ENCODE results near the gene CNTNAP5.
A peak's percentile ranks its signal among the peaks of the same experiment; 100 is the strongest.

The CNTNAP5 gene

GRCh38 chr2:124778076-124778475 is 753.0 kb downstream of the CNTNAP5 start:
- H3K4me3 ChIP-seq (ENCODE audit: low read depth, low read length), result no peak overlapping the region
- TF ChIP-seq CTCF (IDR thresholded peaks at IDR 0.05; ENCODE audit: low read depth, low read length), result no peak
- TF ChIP-seq POLR2A (IDR thresholded peaks at IDR 0.05; ENCODE audit: extremely low read depth, insufficient read length), result no peak
- no peak for TF ChIP-seq MAX (IDR thresholded peaks at IDR 0.05; ENCODE audit: low read depth, low read length)
- no peak for TF ChIP-seq MYC (IDR thresholded peaks at IDR 0.05; ENCODE audit: low read depth, low read length)
- DNase-seq (ENCODE audit: low read depth), result peak; percentile 9

DNA sequence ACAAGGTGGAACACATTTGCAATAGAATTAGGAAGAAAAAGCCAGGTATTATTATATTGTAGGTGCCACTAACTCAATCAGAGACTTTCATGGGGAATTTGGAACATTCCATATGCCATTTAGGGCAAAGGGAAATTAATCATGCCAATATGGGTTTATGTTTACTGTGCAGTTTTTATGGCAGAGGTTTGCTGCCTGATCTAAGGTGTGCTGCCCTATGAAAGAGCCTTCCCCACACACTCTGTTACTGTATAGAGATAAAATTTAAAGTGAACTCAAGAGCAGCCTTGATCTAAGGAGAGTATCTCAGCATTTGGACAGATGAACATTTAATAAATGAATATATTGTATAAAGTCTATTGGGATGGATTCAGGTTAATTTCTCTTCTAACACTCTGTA is 771.6 kb downstream of the CNTNAP5 start:
- no peak overlapping the region for H3K4me3 ChIP-seq (ENCODE audit: low read depth, low read length)
- no peak for DNase-seq (ENCODE audit: low read depth)
- TF ChIP-seq CTCF (IDR thresholded peaks at IDR 0.05; ENCODE audit: low read depth, low read length), result no peak
- TF ChIP-seq MYC (IDR thresholded peaks at IDR 0.05; ENCODE audit: low read depth, low read length), result no peak
- TF ChIP-seq MAX (IDR thresholded peaks at IDR 0.05; ENCODE audit: low read depth, low read length), result no peak
- TF ChIP-seq POLR2A (IDR thresholded peaks at IDR 0.05; ENCODE audit: extremely low read depth, insufficient read length), result no peak

- H3K4me3 ChIP-seq (ENCODE audit: low read depth, low read length), result no peak overlapping the region
- TF ChIP-seq POLR2A (IDR thresholded peaks at IDR 0.05; ENCODE audit: extremely low read depth, insufficient read length) (no peak), MAX (IDR thresholded peaks at IDR 0.05; ENCODE audit: low read depth, low read length) (no peak), CTCF (IDR thresholded peaks at IDR 0.05; ENCODE audit: low read depth, low read length) (no peak), MYC (IDR thresholded peaks at IDR 0.05; ENCODE audit: low read depth, low read length) (no peak)
- DNase-seq (ENCODE audit: low read depth), result no peak
Measured at GRCh38 chr2:124797049-124797448, 772.0 kb downstream of the CNTNAP5 start.

DNA sequence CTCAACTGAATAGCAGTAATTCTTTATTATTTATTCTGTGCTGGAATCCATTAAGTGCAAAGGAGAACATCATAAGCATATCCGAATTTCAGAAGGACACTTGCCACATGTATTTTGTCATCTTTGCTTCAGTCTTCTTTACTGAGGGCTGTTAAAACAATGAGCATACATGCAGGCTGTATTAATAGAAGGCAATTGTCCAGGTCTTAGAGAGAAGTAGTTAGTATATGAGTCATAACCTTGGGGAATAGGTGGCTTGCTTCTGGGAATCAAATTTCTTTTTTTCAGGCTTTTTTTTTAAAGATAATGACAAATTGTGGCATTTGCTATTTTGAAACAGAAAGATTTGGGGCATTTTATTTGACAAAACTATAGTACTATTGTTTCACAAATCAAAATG is 773.5 kb downstream of the CNTNAP5 start:
- no peak overlapping the region for H3K4me3 ChIP-seq (ENCODE audit: low read depth, low read length)
- DNase-seq (ENCODE audit: low read depth), result no peak
- TF ChIP-seq MAX (IDR thresholded peaks at IDR 0.05; ENCODE audit: low read depth, low read length) (no peak), MYC (IDR thresholded peaks at IDR 0.05; ENCODE audit: low read depth, low read length) (no peak), POLR2A (IDR thresholded peaks at IDR 0.05; ENCODE audit: extremely low read depth, insufficient read length) (no peak), CTCF (IDR thresholded peaks at IDR 0.05; ENCODE audit: low read depth, low read length) (no peak)

DNA sequence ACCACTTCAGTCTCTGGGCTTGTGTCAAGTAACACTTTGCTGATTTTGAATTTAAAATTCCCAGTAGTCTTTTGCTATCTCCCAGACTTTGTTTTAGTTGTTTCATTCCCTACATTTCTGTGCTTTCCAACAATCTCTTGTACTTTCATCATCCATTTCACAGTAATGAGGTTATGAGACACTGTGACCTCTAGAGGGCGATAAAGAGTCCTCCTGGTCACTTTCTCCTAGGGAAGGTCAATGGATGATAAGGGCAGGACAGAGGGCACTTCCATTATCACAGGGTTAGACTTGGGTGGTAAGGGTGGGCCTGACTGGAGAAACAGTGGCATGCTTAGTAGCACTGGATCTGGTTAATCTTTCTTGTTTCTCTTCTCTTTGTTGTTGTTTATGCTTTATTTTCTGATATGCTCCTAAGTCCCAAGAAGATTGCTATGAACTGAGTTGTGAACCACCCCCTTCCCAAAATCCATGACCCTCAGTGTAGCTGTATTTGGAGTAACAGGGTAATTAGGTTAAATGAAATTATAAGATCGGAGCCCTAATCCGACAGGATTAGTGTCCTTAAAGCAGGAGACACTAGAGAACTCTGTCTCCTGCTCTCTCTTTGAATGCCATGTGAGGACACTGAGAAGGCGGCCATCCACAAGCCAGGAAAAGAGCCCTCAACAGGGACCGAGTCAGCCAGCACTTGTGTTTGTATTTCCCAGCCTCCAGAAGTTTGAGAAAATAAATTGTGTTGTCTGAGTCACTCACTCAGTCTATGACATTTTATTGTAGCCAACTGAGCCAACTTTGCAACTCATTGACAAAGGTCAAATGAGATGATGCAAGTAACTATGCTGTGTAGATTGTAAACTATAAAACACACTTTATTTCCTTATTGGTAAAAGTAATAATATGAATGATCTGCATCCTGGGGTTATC is 779.2 kb downstream of the CNTNAP5 start:
- no peak overlapping the region for H3K4me3 ChIP-seq (ENCODE audit: low read depth, low read length)
- peak; percentile 78 for TF ChIP-seq CTCF (IDR thresholded peaks at IDR 0.05; ENCODE audit: low read depth, low read length)
- no peak for TF ChIP-seq MYC (IDR thresholded peaks at IDR 0.05; ENCODE audit: low read depth, low read length)
- peak; percentile 55 for DNase-seq (ENCODE audit: low read depth)
